Uterus (tissue), 2 donors: ENCODE data around the gene OR6T1.

ENCODE experiments used
- CTCF ChIP-seq, 4 experiments: fragments of 200-600 bp in 2 of 4; fragments of 450-650 bp in 2 of 4; sonication (generic) in 2 of 4; IDR thresholded peaks; one replicate each; pipeline ENCODE4 v1.5.1; 2016 to 2019; ENCODE audit warnings: antibody characterized with exemption in 4 of 4, mild to moderate bottlenecking in 2 of 4, moderate library complexity in 1 of 4
- POLR2A ChIP-seq, 2 donors: fragments of 450-650 bp; IDR thresholded peaks; one replicate each; pipeline ENCODE4 v1.6.1; 2016; ENCODE audit warnings: antibody characterized with exemption in 2 of 2, mild to moderate bottlenecking in 1 of 2, moderate library complexity in 1 of 2

- TF ChIP-seq CTCF (IDR thresholded peaks at IDR 0.05) (no peak), POLR2A (IDR thresholded peaks at IDR 0.05) (no peak)
These were observed 35.7 kb upstream of the OR6T1 start for GRCh38 chr11:123979311-123979710.
